NCI-H1417 (cell line): ENCODE measurements around the gene CDC42EP3.
A peak's percentile ranks its signal among the peaks of the same experiment; 100 is the strongest.

Experiments
- DNase-seq, 3 experiments: peaks; one replicate each; lab custom pipeline; 2025; lab: John Stamatoyannopoulos, UW

The CDC42EP3 gene

DNA sequence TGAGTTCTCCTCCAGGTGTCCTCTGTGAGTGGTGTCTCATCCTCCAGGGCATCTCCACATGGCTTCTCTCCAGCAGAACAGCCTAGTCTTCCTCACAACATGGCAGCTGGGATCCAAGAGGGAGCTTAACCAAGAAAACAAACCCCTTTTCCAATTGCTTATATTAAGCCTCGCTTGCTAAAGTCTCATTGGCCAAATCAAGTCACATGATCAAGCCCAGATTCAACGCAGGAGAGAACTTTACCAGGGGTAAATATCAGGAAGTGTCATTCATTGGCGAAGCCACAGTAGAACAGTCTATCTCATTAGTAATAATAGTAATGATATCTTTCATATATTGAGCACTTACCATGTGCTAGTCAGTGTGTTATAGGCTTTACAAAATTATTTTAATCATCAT, 53.1 kb downstream of the CDC42EP3 start:
- DNase-seq: no peak

DNA sequence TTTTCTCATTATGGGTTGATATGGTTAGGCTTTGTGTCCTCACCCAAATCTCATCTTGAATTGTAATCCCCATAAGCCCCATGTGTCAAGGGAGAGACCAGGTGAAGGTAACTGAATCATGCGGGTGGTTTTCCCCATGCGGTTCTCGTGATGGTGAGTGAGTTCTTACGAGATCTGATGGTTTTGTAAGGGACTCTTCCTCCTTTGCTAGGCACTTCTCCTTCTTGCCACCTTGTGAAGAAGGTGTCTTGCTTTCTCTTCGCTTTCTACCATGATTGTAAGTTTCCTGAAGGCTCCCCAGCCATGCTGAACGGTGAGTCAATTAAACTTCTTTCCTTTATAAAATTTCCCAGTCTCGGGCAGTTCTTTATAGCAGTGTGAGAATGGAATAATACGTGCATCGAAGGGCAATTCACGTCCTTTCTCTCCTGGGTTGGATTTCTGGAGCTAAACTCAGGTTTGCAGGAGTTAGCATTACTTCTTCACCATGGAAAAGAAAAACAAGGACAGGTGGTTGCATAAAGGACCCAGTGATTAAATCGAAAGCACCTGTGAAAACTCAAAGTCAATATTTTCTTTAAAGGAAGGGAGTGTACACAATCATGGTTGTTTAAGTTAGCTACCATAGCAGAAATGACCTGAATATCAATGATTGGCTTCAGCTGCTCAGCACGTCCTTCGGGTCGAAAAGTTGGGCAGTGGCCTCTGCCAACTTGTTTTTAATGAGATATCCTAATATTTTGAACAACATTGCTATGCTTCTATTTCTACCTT, 54.1 kb downstream of the CDC42EP3 start:
- DNase-seq: peak in 1 of 3 experiments; percentile 45

- no peak for DNase-seq
Observed at GRCh38 chr2:37616677-37617005, 54.8 kb downstream of the CDC42EP3 start.

- DNase-seq: no peak
Observed at GRCh38 chr2:37615804-37616676, 55.4 kb downstream of the CDC42EP3 start.

GRCh38 chr2:37614061-37614738, 57.2 kb downstream of the CDC42EP3 start:
- DNase-seq: peak in 1 of 3 experiments; percentile 31

DNA sequence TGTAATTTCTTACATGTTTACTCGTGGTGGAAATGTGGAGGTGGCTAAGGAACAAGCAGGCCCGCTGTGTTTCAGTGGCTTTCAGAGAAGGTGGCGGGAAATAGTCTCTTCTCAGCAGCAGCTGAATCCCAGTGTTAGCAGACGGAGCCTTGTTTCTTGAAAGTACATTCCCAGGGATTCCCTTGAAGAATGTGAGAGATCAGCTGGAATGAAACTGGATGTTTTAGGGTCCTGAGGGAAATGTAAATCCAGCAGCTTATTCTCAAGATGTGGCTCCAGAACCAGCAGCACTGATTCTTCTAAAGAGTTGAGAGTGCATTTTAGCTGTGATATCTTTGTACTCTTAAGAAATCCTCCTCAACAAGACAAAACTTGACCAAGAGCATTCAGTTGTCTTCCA, 59.1 kb downstream of the CDC42EP3 start:
- DNase-seq: no peak

- no peak for DNase-seq
Observed at GRCh38 chr2:37610638-37611289, 60.7 kb downstream of the CDC42EP3 start.

DNA sequence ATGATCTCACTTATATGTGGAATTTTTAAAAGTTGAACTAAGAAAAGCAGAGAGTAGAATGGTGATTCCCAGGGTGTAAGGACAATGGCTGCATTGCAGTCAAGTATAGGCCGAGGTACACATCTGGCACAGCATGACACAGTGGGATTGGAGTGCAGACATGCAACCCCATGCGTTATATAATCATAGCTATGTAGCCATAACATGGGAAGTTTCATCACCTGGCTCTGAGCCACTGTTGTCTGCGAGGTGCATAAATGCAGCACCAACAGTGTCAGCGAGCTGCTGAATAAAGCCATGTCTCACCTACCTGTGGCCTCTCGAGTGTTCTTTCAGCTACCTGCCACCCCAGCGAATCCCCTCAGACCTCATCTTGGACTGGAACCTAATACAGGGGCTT, 61.7 kb downstream of the CDC42EP3 start:
- DNase-seq: no peak

GRCh38 chr2:37604716-37605115, 66.7 kb downstream of the CDC42EP3 start:
- no peak for DNase-seq

- no peak for DNase-seq
Observed at GRCh38 chr2:37602702-37603101, 68.7 kb downstream of the CDC42EP3 start.

DNA sequence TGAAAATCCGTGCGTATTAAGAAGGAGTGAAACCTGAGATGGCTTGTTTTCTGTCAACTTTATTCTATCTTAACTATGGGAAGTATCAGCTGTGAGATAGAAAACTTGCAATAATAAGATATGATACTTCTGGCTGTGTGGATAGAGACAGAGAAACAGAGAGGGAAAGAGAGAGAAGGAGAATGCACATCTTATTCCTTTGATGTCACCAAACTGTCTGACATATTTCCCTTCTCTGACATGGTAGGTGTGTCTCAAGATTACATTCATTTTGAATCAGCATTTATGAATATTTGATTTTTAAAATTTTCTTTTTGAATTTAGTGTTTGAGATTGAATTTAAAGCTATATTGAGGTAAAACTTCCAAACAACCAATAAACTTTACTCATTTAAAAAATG, 69.4 kb downstream of the CDC42EP3 start:
- DNase-seq: no peak

DNA sequence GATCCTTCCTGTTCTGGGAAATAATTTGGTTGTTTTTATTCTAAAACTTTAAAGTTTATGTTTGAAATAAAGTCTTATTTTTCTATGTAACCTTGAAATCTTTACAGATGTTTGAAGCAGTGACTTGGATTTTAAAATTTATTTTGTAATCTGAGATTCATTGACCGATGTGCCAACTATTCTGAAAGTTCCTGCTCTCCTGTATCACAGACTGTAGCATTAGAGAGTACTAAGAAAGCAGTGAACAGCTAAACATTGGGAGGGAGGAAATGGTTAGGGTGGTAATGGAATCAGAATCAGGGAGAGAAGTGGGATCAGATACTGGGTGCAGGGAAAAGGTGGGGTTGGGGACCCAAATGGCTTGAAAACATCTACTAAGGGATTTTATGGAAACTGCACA, 69.9 kb downstream of the CDC42EP3 start:
- DNase-seq: no peak

DNA sequence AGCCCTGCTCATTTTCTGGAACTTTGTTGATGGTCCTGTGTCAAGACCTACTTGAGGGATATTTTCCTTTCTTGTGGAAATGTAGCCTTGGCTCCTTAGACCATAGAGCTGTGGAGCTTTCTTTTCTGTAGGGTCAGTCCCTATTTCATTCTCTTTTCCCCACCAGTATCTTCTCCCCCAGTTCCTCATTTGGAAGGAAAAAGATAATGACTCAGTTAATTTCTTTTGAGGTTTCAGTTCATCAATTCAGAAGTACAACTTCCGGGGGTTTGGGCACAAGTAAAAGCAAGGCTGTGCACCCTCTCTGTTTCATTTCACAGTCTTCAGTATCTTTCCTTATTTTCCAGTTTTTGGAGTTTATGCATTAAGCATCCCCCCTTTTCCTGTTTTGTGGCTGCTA, 70.7 kb downstream of the CDC42EP3 start:
- no peak for DNase-seq

- no peak for DNase-seq
Observed at GRCh38 chr2:37599688-37600525, 71.5 kb downstream of the CDC42EP3 start.

GRCh38 chr2:37593694-37594093, 77.7 kb downstream of the CDC42EP3 start:
- DNase-seq: no peak

GRCh38 chr2:37593024-37593423, 78.4 kb downstream of the CDC42EP3 start:
- DNase-seq: no peak
